ENCODE measurements around the gene DRAXIN.

DNA sequence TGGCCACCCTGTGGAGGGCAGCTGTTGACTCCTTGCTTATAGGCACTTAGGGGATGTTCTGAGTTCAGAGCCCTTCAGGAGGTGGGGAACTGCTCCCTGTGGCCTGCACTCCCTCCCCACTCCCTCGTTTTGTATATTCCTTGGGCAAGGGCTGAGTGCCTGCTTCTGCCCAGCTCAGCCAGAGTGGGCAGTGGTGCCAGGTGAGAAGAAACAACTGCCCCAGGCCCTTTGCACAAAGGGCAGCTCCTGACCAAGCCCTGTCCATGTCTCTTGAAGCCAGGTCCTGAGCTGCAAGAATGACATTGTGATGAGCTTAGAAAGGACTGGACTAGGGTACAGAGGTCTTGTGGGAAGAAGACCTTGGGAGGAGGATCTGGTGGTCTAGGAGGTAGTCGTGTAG lies 46.6 kb downstream of the DRAXIN start:
- TF ChIP-seq, protein P1, sequence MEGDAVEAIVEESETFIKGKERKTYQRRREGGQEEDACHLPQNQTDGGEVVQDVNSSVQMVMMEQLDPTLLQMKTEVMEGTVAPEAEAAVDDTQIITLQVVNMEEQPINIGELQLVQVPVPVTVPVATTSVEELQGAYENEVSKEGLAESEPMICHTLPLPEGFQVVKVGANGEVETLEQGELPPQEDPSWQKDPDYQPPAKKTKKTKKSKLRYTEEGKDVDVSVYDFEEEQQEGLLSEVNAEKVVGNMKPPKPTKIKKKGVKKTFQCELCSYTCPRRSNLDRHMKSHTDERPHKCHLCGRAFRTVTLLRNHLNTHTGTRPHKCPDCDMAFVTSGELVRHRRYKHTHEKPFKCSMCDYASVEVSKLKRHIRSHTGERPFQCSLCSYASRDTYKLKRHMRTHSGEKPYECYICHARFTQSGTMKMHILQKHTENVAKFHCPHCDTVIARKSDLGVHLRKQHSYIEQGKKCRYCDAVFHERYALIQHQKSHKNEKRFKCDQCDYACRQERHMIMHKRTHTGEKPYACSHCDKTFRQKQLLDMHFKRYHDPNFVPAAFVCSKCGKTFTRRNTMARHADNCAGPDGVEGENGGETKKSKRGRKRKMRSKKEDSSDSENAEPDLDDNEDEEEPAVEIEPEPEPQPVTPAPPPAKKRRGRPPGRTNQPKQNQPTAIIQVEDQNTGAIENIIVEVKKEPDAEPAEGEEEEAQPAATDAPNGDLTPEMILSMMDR (conservative IDR thresholded peaks at IDR 0.05; ENCODE audit: low read depth, low read length): no peak
- TF ChIP-seq EZH2 (IDR thresholded peaks at IDR 0.05; ENCODE audit: borderline replicate concordance, low read depth, low read length, poor library complexity, severe bottlenecking): no peak
